Activated B cell treated with CpG ODN at 0.5 μM for 24 hours (primary cell): Measurements from ENCODE around the gene DOCK1. TPM values are rescaled to one million over a fixed set of nuclear protein-coding genes. Genes with fewer than 3 reads are reported as not detected.

Source experiments
- ATAC-seq: fragments of 200-7000 bp; cut with Tn5 transposase; one replicate; pipeline ENCODE4 v1.10.0; 2021; ENCODE audit warnings: low read depth, mild to moderate bottlenecking, moderate library complexity
- CTCF ChIA-PET: fragments of 350-600 bp; sonication (Branson Sonifier 250); formaldehyde crosslinking; loops from one replicate; lab custom pipeline; 2021; ENCODE audit warnings: antibody characterized with exemption; lab: Charles Lee
- POLR2A ChIA-PET: fragments of 350-600 bp; sonication (Branson Sonifier 250); formaldehyde crosslinking; loops from one replicate; lab custom pipeline; 2021; ENCODE audit warnings: antibody characterized with exemption; lab: Charles Lee
- DNase-seq: peaks from one replicate; pipeline ENCODE4 v3.0.0; 2022
- H3K27ac Mint-ChIP-seq: one replicate; pipeline ENCODE4 v1.8.0; 2020; ENCODE audit warnings: mixed read lengths
- H3K27me3 Mint-ChIP-seq: one replicate; pipeline ENCODE4 v1.8.0; 2021; ENCODE audit warnings: mixed read lengths
- H3K36me3 Mint-ChIP-seq: one replicate; pipeline ENCODE4 v1.8.0; 2021; ENCODE audit warnings: low read depth, mixed read lengths
- H3K4me1 Mint-ChIP-seq: one replicate; pipeline ENCODE4 v1.8.0; 2021; ENCODE audit warnings: mixed read lengths
- H3K4me3 Mint-ChIP-seq: one replicate; pipeline ENCODE4 v1.8.0; 2020; ENCODE audit warnings: mild to moderate bottlenecking, mixed read lengths
- H3K9me3 Mint-ChIP-seq: one replicate; pipeline ENCODE4 v1.8.0; 2020; ENCODE audit warnings: mixed read lengths
- CTCF ChIP-seq: fragments of 200-600 bp; IDR thresholded peaks from one replicate; pipeline ENCODE4 v1.8.0; 2022; ENCODE audit warnings: antibody characterized with exemption, mild to moderate bottlenecking
- intact Hi-C: fragments of 100-400 bp; cut with micrococcal nuclease; formaldehyde crosslinking; loops from one replicate; pipeline ENCODE4 v1.15.1; 2024
- total RNA-seq: library from RNA; stranded (reverse); gene quantifications from 2 replicates; pipeline ENCODE4 v1.2.3, GENCODE V29; 2022

Gene DOCK1
- total RNA-seq, 1 donor from 2014 or later, result not detected

DNA sequence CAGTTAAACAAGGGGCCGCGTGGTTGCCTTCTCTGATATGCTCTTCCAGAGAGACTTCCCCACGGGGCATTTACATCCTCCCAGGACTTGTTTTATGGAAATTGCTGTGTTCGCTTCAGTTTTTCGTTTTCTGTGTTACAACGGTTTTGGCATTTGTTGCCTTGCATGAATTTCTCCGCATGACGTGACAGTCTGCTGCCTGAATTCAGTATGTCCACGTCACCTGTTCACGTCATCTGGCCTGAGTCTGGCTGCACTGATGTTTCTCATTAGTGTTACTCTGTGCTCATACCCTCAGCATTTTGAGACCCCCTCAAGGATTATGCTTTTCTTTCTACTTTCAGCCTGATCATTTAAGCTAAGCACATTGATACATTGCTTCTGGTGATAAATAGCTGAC, 340.2 kb downstream of the DOCK1 start:
- ATAC-seq, result no peak
- Mint-ChIP-seq H3K9me3 (no peaks in the 10 kb centered on the region), H3K27me3 (no peaks in the 10 kb centered on the region), H3K4me3 (no peak overlapping the region), H3K27ac (no peak overlapping the region), H3K36me3 (no peaks in the 10 kb centered on the region), H3K4me1 (no peaks in the 10 kb centered on the region)
- TF ChIP-seq CTCF, result no peak
- no peak for DNase-seq
- CTCF ChIA-PET, result no interaction called here
- POLR2A ChIA-PET, result no interaction called here
- intact Hi-C loops, result no loop called here

DNA sequence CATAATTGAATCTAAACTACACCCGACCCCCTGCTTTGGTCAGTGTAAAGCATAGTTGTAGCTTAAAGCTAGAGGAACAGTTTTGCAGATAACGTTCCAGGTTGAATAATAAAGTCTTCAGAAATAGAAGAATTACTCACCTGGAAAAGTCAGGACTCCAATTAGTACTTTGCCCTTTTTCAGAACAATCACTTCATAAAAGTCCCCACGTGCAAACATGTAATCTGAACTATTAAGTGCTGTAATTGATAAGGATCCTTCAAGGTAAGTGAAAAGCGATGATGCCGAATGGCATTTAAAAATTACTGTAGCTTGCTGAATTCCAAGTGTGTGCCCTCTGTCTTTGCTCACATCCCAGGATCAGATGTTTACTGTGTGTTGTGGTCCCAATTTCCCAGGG, 344.8 kb downstream of the DOCK1 start:
- intact Hi-C loops, result no loop called here
- H3K9me3 Mint-ChIP-seq, result peaks cover 3% of the 10 kb centered on the region
- H3K36me3 Mint-ChIP-seq, result no peaks in the 10 kb centered on the region
- ChIA-PET CTCF (no interaction called here), POLR2A (no interaction called here)
- no peak for TF ChIP-seq CTCF
- DNase-seq (no peak), ATAC-seq (no peak)
- H3K27ac Mint-ChIP-seq, result no peak overlapping the region
- no peak overlapping the region for H3K4me3 Mint-ChIP-seq
- H3K4me1 Mint-ChIP-seq, result no peaks in the 10 kb centered on the region
- no peaks in the 10 kb centered on the region for H3K27me3 Mint-ChIP-seq

- ChIA-PET POLR2A (no interaction called here), CTCF (no interaction called here)
- intact Hi-C loops, result no loop called here
- no peaks in the 10 kb centered on the region for H3K36me3 Mint-ChIP-seq
- DNase-seq, result no peak
- H3K9me3 Mint-ChIP-seq, result peaks cover 3% of the 10 kb centered on the region
- ATAC-seq, result no peak
- H3K27ac Mint-ChIP-seq, result no peak overlapping the region
- TF ChIP-seq CTCF, result no peak
- H3K4me3 Mint-ChIP-seq, result no peak overlapping the region
- no peaks in the 10 kb centered on the region for H3K27me3 Mint-ChIP-seq
- H3K4me1 Mint-ChIP-seq, result no peaks in the 10 kb centered on the region
These were observed 347.6 kb downstream of the DOCK1 start for GRCh38 chr10:127252818-127253217.

- H3K27ac Mint-ChIP-seq, result no peak overlapping the region
- intact Hi-C loops, result no loop called here
- no peaks in the 10 kb centered on the region for H3K27me3 Mint-ChIP-seq
- no peak overlapping the region for H3K4me3 Mint-ChIP-seq
- ATAC-seq (no peak), DNase-seq (no peak)
- H3K9me3 Mint-ChIP-seq, result peaks cover 6% of the 10 kb centered on the region
- H3K36me3 Mint-ChIP-seq, result no peaks in the 10 kb centered on the region
- H3K4me1 Mint-ChIP-seq, result no peaks in the 10 kb centered on the region
- TF ChIP-seq CTCF, result no peak
- CTCF ChIA-PET, result no interaction called here
- POLR2A ChIA-PET, result no interaction called here
These were observed 349.0 kb downstream of the DOCK1 start for GRCh38 chr10:127254276-127254675.

DNA sequence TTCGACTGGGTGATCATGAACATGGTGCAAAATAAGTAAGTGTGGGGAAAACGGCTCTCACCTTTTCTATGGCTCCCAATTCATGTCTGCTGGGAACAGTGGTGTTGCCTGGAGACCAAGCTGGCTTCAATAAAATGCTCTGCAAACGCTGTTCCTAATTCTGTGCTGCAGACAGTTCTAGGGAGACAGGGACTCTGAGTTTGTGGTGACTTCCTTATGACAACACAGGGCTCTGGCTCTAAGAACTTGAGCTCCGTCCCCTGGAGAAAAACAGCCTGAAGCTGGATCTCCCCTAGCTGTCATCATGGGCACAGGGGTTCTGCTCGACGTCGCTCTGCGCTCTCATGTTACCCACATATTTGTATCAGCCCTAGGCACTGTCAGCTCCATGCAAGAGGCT, 352.2 kb downstream of the DOCK1 start:
- Mint-ChIP-seq H3K27me3 (no peaks in the 10 kb centered on the region), H3K9me3 (peaks cover 7% of the 10 kb centered on the region), H3K36me3 (no peaks in the 10 kb centered on the region), H3K4me3 (no peak overlapping the region), H3K27ac (no peak overlapping the region), H3K4me1 (no peaks in the 10 kb centered on the region)
- TF ChIP-seq CTCF, result no peak
- intact Hi-C loops, result no loop called here
- POLR2A ChIA-PET, result no interaction called here
- DNase-seq (no peak), ATAC-seq (no peak)
- CTCF ChIA-PET, result no interaction called here
